Epithelial cell of esophagus (primary cell): ENCODE measurements around the gene SLC37A1.

Experiments used
- DNase-seq: peaks from one replicate; pipeline ENCODE4 v3.0.0; 2010; ENCODE audit warnings: low read depth
- H3K4me3 ChIP-seq: 2 replicates; pipeline ENCODE4 v1.5.1; 2011; ENCODE audit warnings: mild to moderate bottlenecking, low read length, control low read depth
- CTCF ChIP-seq: IDR thresholded peaks from 2 replicates; pipeline ENCODE4 v1.5.1; 2011; ENCODE audit warnings: low read depth, mild to moderate bottlenecking, low read length, control low read depth, inconsistent platforms; ENCODE audit not compliant: insufficient read depth; ENCODE audit errors: missing control alignments

The SLC37A1 gene

DNA sequence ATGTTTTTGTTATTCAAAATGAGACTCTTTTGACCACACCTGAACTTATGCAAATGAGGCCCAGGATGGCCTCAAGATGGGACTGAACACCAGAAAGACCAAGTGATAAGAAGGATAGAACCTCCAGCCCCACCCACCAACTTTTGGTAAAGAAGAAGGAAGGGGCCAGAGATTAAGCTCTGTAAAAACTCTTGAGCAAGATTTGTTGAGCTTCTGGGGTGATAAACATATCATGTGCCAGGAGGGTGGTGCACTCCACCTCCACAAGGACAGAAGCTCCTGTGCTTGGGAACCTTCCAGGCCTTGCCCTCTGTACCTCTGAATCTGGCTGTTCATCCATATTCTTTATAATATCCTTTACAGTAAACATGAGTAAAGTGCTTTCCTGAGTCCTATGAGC is 22.9 kb upstream of the SLC37A1 start:
- no peak for DNase-seq
- no peak overlapping the region for H3K4me3 ChIP-seq
- TF ChIP-seq CTCF = no peak

GRCh38 chr21:42491328-42491727 is 22.3 kb upstream of the SLC37A1 start:
- H3K4me3 ChIP-seq = no peak overlapping the region
- DNase-seq = no peak
- no peak for TF ChIP-seq CTCF

DNA sequence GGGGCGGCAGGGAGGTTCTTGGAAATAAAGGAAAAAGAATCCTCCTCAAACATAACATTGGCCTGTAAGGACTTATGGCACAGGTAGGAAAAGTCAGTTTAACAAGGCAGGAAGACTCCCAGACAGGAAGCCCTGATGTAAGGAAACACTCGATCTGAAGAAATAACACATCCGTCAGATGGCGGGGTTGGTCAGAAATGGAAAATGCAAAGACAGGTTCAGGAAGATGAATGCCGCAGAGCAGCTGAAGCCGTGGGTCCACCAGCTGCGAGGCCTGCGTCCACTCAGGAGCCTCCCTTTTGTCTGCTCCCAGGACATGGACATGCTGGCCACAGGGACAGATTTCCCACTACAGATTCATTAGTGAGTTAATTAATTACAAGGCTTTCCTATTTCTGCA is 21.5 kb upstream of the SLC37A1 start:
- no peak for TF ChIP-seq CTCF
- DNase-seq = no peak
- H3K4me3 ChIP-seq = no peak overlapping the region

DNA sequence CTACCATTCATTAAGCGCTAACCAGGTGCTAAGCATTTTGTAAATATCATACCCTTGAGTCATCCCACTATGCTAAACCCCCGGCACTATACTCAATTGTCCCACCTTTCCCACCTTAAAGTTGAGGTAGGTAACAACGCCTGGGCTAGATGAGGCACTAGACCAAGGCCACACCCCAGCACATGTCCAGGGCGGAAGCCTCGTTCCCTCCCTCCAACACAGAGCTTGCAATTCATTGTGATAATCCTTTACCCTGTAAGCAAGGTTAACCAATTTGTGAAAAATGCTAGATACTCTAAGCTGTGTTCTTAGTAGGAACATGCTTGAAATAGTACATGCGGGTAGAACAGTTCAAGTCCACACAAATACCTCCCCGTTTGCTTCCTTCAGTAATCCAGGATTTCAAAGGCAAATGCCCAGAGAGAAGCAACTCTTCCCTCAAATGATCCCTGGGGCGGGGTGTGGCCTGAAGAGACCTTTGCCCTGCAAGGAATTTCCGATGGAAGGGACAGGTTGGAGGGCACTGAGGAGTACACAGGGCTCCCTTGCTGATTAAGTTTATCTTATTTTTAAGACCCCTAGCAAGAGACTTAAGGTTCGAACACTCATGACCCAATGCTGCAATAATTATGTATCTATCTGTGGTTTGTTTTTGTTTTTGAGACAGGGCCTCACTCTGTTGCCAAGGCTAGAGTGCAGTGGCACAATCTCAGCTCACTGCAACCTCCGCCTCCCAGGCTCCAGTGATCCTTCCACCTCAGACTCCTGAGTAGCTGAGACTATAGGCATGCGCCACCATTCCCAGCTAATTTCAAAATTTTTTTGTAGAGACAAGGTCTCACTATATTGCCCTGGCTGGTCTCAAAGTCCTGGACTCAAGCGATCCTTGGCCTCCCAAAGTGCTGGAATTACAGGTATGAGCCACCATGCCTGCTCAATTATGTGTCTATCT is 20.3 kb upstream of the SLC37A1 start:
- no peak overlapping the region for H3K4me3 ChIP-seq
- TF ChIP-seq CTCF = no peak
- no peak for DNase-seq

GRCh38 chr21:42495027-42495426 is 18.6 kb upstream of the SLC37A1 start:
- H3K4me3 ChIP-seq = no peak overlapping the region
- no peak for TF ChIP-seq CTCF
- DNase-seq = no peak

GRCh38 chr21:42495765-42496119 is 17.9 kb upstream of the SLC37A1 start:
- no peak for TF ChIP-seq CTCF
- H3K4me3 ChIP-seq = peak overlapping the region; percentile 72
- DNase-seq = peak; percentile 44
